ENCODE results near the gene ILF2.

ILF2 gene

DNA sequence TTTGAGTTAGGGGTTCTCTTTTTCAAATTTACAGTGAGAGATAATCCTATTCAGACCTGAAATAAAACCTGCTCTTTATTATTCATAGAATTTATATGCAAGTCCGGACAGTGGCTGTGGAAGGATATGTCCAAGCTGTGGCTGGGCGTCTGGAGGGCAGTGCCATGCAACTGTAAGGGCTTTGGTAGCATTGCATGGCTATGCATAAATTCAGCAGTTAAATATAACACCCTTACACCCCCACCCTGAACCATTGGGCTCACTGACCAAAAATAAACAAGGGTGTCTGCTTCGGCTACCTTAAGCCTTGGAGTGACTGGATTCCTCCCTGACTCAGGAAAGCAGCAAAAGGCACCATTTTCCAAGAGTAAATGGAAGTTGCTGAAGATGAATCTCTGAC lies 31.5 kb downstream of the ILF2 start:
- H3K4me3 ChIP-seq = no peak overlapping the region
- DNase-seq (ENCODE audit: low spot score) = no peak
- TF ChIP-seq, protein P1, sequence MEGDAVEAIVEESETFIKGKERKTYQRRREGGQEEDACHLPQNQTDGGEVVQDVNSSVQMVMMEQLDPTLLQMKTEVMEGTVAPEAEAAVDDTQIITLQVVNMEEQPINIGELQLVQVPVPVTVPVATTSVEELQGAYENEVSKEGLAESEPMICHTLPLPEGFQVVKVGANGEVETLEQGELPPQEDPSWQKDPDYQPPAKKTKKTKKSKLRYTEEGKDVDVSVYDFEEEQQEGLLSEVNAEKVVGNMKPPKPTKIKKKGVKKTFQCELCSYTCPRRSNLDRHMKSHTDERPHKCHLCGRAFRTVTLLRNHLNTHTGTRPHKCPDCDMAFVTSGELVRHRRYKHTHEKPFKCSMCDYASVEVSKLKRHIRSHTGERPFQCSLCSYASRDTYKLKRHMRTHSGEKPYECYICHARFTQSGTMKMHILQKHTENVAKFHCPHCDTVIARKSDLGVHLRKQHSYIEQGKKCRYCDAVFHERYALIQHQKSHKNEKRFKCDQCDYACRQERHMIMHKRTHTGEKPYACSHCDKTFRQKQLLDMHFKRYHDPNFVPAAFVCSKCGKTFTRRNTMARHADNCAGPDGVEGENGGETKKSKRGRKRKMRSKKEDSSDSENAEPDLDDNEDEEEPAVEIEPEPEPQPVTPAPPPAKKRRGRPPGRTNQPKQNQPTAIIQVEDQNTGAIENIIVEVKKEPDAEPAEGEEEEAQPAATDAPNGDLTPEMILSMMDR (IDR thresholded peaks at IDR 0.05) = no peak
- no peak overlapping the region for H3K27ac ChIP-seq

DNA sequence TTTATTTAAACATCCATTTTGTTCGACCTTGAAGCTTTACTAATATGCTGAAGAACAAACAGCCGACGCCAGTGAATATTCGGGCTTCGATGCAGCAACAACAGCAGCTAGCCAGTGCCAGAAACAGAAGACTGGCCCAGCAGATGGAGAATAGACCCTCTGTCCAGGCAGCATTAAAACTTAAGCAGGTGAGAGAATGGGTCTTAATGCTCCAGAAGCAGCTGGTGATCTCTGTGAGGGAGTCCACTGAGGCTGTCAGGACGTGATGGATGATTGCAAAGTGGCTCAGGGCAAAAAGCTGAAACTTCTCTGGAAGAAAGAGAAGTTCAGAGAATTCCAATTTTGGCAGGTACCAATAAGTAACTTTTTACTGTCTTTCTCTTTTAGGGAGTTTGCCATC lies 32.5 kb downstream of the ILF2 start:
- TF ChIP-seq, protein P1 (IDR thresholded peaks at IDR 0.05) = no peak
- H3K4me3 ChIP-seq = no peak overlapping the region
- H3K27ac ChIP-seq = no peak overlapping the region
- DNase-seq (ENCODE audit: low spot score) = no peak

DNA sequence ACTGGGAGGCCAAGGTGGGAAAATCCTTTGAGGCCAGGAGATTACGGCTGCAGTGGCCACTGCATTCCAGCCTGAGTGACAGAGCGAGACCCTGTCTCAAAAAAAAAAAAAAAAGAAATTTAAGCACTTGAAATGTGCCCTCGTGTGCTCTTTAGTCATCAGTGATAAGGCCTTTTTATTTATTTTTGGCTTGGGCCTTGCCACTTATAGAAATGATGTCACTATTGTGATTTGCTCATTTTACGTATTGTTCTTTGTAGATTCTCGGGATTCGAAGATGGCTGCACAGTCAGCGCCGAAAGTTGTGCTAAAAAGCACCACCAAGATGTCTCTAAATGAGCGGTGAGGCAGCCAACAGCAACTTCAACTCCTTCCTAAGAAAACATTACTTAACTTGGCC lies 34.5 kb downstream of the ILF2 start:
- Histone ChIP-seq H3K4me3 (no peak overlapping the region), H3K27ac (peak overlapping the region in 1 of 2 donors; percentile 4)
- TF ChIP-seq, protein P1 (IDR thresholded peaks at IDR 0.05) = no peak
- no peak for DNase-seq (ENCODE audit: low spot score)

DNA sequence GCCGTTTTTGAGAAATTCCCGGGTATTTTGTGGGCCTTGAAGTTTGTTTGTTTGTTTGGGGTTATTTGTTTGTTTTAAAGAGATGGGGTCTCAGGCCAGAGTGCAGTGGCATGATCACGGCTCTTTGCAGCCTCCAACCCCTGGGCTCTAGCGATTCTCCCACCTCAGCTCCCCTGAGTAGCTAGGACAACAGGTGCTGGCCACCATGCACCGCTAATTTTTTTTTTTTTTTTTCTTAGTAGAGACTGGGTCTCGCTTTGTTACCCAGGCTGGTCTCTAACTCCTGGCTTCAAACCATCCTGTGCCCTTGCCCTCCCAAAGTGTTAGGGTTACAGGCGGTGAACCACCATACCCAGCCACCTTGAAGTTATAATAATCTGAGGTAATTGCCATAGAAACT lies 34.9 kb downstream of the ILF2 start:
- TF ChIP-seq, protein P1 (IDR thresholded peaks at IDR 0.05) = no peak
- DNase-seq (ENCODE audit: low spot score) = no peak
- peak overlapping the region in 1 of 2 donors; percentile 4 for H3K27ac ChIP-seq
- H3K4me3 ChIP-seq = no peak overlapping the region

DNA sequence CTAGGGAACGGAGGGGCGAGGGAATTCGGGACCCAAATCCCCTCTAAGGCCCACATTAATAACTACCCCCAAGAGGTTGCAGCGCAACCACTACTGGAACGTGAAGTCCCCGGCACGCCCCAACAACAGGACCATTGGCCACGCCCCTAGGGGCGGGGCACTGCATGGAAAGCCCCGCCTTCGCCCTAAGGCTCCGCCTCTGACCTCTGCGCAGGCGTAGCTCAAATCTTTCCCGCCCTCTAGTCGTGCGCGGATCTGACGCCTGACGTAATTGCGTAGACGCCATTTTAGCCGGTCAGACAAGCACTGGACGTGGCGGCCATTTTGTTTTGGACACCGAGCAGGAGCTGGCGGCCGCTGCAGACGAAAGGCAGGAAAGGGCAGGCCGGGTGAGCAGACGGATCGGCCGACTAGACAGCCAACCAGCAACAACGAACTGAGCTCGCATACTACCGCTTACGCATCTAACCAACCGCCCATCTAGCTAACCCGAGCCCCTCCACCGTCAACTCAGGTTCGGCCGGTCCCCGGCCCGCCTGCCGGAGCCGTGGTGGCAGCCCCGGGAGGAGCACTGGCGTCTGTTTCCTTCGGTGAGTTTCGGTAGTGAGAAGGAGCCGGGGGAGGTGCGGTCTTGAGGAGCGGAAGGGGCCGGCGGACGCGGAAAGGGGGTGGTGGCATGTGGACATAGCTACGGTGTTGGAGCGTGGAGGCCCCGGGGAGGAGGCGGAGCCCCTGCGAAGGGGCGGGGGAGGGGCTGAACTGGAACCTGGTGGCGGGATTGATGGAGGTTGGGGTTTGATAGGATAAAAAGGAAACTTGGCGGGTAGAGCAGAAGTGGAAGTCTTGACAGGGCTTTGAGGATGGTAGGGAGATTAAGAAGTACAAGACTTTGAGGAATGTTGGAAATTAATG lies 36.8 kb downstream of the ILF2 start, which contains the start of gene CHTOP:
Gene CHTOP (plus strand): TSS at position 313 of the 912 bp plus-strand sequence. CDS start 2,523 bp downstream, outside the sequence.
- DNase-seq (ENCODE audit: low spot score) = peak; percentile 99
- TF ChIP-seq, protein P1 (IDR thresholded peaks at IDR 0.05) = no peak
- Histone ChIP-seq H3K27ac (peak within 1 kb of the TSS; percentile 99 to 100), H3K4me3 (peak within 1 kb of the TSS; percentile 99)

DNA sequence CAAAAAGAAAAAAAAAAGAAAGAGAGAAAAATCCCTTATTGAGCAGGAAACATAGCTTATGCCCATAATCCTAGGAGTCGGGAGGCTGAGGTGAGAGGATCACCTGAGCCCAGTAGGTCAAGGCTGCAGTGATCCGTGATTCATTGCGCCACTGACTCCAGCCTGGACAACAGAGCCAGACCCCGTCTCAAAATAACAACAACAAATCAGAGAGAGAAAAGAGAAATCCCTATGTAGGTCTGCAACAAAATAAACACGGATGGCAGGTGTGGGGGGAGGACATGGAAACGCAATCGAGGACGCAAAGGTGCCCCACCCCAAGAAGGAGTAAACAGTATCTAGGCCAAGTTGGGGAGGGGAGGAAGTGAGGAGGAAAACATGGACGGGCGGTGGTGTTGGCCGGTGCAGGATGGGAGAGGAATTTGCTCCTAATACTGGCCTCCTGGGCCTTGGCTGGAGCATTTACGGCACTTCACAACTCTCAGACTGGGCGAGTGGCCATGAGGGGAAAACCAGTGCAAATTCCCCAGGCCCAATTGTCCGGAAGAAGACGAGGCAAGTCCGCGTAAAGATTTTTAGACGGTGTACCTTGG lies 37.5 kb downstream of the ILF2 start:
- Histone ChIP-seq H3K4me3 (peak overlapping the region; percentile 99), H3K27ac (peak overlapping the region; percentile 99 to 100)
- TF ChIP-seq, protein P1 (IDR thresholded peaks at IDR 0.05) = no peak
- no peak for DNase-seq (ENCODE audit: low spot score)
